SU-DHL-6 (cell line): ENCODE measurements around the gene ASIC3.

Experiments
- EZH2phosphoT487 ChIP-seq: fragments of 200-600 bp; sonication (generic), shearing (Covaris generic); conservative IDR thresholded peaks from 2 replicates; pipeline ENCODE4 v1.6.1; 2018; ENCODE audit warnings: mild to moderate bottlenecking, antibody characterized with exemption, low read length, moderate library complexity, mixed read lengths
- TF ChIP-seq, protein P1 (sequence below): fragments of 200-600 bp; sonication (generic); IDR thresholded peaks from one replicate; pipeline ENCODE4 v1.5.1; 2017; ENCODE audit warnings: antibody characterized with exemption, mild to moderate bottlenecking, low read length, moderate library complexity; ENCODE audit not compliant: insufficient read depth, poor library complexity, severe bottlenecking

DNA sequence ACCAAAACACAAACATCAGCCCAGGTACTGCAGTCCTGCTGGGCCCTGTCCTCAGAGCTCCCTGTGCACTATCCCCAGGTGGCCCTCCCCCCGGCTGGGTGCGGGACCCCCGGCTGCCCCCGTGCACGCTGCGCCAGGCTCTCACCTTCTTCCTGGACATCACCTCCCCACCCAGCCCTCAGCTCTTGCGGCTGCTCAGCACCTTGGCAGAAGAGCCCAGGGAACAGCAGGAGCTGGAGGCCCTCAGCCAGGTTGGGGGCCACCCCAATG is 38.4 kb upstream of the ASIC3 start:
- TF ChIP-seq, protein P1, sequence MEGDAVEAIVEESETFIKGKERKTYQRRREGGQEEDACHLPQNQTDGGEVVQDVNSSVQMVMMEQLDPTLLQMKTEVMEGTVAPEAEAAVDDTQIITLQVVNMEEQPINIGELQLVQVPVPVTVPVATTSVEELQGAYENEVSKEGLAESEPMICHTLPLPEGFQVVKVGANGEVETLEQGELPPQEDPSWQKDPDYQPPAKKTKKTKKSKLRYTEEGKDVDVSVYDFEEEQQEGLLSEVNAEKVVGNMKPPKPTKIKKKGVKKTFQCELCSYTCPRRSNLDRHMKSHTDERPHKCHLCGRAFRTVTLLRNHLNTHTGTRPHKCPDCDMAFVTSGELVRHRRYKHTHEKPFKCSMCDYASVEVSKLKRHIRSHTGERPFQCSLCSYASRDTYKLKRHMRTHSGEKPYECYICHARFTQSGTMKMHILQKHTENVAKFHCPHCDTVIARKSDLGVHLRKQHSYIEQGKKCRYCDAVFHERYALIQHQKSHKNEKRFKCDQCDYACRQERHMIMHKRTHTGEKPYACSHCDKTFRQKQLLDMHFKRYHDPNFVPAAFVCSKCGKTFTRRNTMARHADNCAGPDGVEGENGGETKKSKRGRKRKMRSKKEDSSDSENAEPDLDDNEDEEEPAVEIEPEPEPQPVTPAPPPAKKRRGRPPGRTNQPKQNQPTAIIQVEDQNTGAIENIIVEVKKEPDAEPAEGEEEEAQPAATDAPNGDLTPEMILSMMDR = no peak
- TF ChIP-seq EZH2phosphoT487 = no peak
